Measurements from ENCODE around the gene TM4SF5.

TM4SF5 gene

GRCh38 chr17:4771519-4772234, at the start of gene TM4SF5:
Gene TM4SF5, plus strand, starts transcription at chr17:4771886. Its CDS starts 37 bp downstream, at chr17:4771923.
- no peak for FAIRE-seq

- FAIRE-seq = no peak
Observed at GRCh38 chr17:4722678-4723240, 48.9 kb upstream of the TM4SF5 start.

- no peak for FAIRE-seq
Observed at GRCh38 chr17:4724650-4725049, 47.0 kb upstream of the TM4SF5 start.

GRCh38 chr17:4725646-4726310, 45.9 kb upstream of the TM4SF5 start:
- no peak for FAIRE-seq

GRCh38 chr17:4728124-4728523, 43.6 kb upstream of the TM4SF5 start:
- FAIRE-seq = no peak

- FAIRE-seq = no peak
Observed at GRCh38 chr17:4733073-4733531, 38.6 kb upstream of the TM4SF5 start.

GRCh38 chr17:4734857-4735475, 36.7 kb upstream of the TM4SF5 start:
- no peak for FAIRE-seq

GRCh38 chr17:4735876-4736651, 35.6 kb upstream of the TM4SF5 start:
- FAIRE-seq = no peak

GRCh38 chr17:4738136-4739121, 33.3 kb upstream of the TM4SF5 start:
- no peak for FAIRE-seq

- FAIRE-seq = no peak
Observed at GRCh38 chr17:4739122-4740024, 32.3 kb upstream of the TM4SF5 start, which contains the start of the genes CXCL16 and ZMYND15. Gene CXCL16, minus strand, starts transcription at chr17:4739928. Its CDS starts 589 bp downstream, at chr17:4739339. Gene ZMYND15, plus strand, starts transcription at chr17:4739833. Its CDS starts 716 bp downstream, at chr17:4740549.

GRCh38 chr17:4740025-4740351, 31.7 kb upstream of the TM4SF5 start:
- FAIRE-seq = no peak

GRCh38 chr17:4740584-4740983, 31.1 kb upstream of the TM4SF5 start:
- FAIRE-seq = no peak

GRCh38 chr17:4741544-4741943, 30.1 kb upstream of the TM4SF5 start:
- FAIRE-seq = no peak

- FAIRE-seq = no peak
Observed at GRCh38 chr17:4742133-4742532, 29.6 kb upstream of the TM4SF5 start.

- no peak for FAIRE-seq
Observed at GRCh38 chr17:4742629-4743028, 29.1 kb upstream of the TM4SF5 start.

- no peak for FAIRE-seq
Observed at GRCh38 chr17:4743216-4743615, 28.5 kb upstream of the TM4SF5 start.

- no peak for FAIRE-seq
Observed at GRCh38 chr17:4743898-4744297, 27.8 kb upstream of the TM4SF5 start.

- FAIRE-seq = no peak
Observed at GRCh38 chr17:4744999-4745969, 26.4 kb upstream of the TM4SF5 start.

GRCh38 chr17:4747847-4748246, 23.8 kb upstream of the TM4SF5 start:
- FAIRE-seq = no peak

Measured in TTC549 (cell line).